Vagina (tissue), 2 donors: Measurements from ENCODE around the gene CBX7.

Source experiments
- CTCF ChIP-seq, 3 experiments: fragments of 450-650 bp in 2 of 3; fragments of 200-600 bp in 1 of 3; sonication (generic) in 1 of 3; IDR thresholded peaks; one replicate each; pipeline ENCODE4 v1.5.1; 2017 to 2019; ENCODE audit warnings: antibody characterized with exemption in 3 of 3, mild to moderate bottlenecking in 2 of 3, moderate library complexity in 2 of 3
- POLR2A ChIP-seq, 2 donors: fragments of 450-650 bp; IDR thresholded peaks; one replicate each; pipeline ENCODE4 v1.6.1; 2017; ENCODE audit warnings: antibody characterized with exemption in 2 of 2, mild to moderate bottlenecking in 2 of 2, moderate library complexity in 2 of 2
- POLR2AphosphoS5 ChIP-seq, 2 donors: sonication (generic); formaldehyde crosslinking; IDR thresholded peaks; one replicate each; pipeline ENCODE4 v1.9.0; 2017; ENCODE audit warnings: antibody characterized with exemption in 2 of 2, mild to moderate bottlenecking in 2 of 2, low read depth in 1 of 2; ENCODE audit not compliant: insufficient read depth in 1 of 2

GRCh38 chr22:39182478-39183030 is 30.1 kb upstream of the CBX7 start:
- no peak for TF ChIP-seq POLR2AphosphoS5 (IDR thresholded peaks at IDR 0.05; ENCODE audit: insufficient read depth in 1 of 2, low read depth in 1 of 2)
- no peak for TF ChIP-seq CTCF (IDR thresholded peaks at IDR 0.05)
- no peak for TF ChIP-seq POLR2A (IDR thresholded peaks at IDR 0.05)
